Retinal pigment epithelial cell (primary cell): ENCODE measurements around the gene UMOD.

Experiments
- DNase-seq: peaks from one replicate; pipeline ENCODE4 v3.0.0-alpha.2; 2010; ENCODE audit warnings: low read depth
- H3K4me3 ChIP-seq: 2 replicates; pipeline ENCODE4 v1.5.1; 2011; ENCODE audit warnings: mild to moderate bottlenecking, low read length, control low read depth, moderate library complexity
- TF ChIP-seq, protein P1 (sequence below): conservative IDR thresholded peaks from 2 replicates; pipeline ENCODE4 v1.5.1; 2011; ENCODE audit warnings: low read depth, low read length, control low read depth, inconsistent platforms

Gene UMOD

DNA sequence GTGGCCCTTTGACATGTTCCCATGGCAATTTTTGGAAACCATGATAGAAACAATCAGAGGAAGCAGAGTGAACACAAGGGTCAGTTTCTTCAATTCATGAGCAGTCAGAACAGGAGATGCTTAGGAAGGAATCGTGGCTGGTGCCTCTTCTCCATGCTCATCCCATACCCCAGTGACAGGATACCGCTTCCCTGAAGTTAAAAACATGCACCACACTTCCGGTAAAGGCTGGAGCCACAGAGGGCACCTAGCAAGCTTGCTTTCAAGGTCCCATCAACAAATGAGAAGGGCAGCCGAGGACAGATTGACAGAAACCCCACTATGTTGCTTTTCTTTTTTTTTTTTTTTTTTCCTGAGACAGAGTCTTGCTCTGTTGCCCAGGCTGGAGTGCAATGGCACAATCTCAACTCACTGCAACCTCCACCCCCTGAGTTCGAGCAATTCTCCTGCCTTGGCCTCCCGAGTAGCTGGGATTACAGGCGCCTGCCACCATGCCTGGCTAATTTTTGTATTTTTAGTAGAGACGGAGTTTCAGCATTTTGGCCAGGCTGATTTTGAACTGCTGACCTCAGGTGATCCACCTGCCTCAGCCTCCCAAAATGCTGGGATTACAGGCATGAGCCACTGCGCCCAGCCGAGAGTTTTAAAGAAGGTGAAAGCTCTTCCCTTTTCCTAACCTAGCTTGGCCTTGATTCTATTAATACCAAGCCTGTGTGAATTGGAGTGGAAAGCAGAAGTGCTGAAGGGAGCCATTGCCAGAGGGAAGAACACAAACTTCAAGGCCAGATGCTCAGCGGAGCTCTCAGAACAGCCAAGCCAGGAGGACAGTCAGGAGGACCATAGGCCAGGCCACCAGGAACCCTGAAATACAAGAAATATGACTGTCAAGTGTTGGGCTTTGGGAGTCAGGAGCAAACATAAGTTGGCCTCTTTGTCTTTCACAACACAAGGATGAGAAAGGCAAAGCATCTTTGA is 41.8 kb downstream of the UMOD start:
- DNase-seq, result no peak
- H3K4me3 ChIP-seq, result no peak overlapping the region
- TF ChIP-seq, protein P1, sequence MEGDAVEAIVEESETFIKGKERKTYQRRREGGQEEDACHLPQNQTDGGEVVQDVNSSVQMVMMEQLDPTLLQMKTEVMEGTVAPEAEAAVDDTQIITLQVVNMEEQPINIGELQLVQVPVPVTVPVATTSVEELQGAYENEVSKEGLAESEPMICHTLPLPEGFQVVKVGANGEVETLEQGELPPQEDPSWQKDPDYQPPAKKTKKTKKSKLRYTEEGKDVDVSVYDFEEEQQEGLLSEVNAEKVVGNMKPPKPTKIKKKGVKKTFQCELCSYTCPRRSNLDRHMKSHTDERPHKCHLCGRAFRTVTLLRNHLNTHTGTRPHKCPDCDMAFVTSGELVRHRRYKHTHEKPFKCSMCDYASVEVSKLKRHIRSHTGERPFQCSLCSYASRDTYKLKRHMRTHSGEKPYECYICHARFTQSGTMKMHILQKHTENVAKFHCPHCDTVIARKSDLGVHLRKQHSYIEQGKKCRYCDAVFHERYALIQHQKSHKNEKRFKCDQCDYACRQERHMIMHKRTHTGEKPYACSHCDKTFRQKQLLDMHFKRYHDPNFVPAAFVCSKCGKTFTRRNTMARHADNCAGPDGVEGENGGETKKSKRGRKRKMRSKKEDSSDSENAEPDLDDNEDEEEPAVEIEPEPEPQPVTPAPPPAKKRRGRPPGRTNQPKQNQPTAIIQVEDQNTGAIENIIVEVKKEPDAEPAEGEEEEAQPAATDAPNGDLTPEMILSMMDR, result no peak

DNA sequence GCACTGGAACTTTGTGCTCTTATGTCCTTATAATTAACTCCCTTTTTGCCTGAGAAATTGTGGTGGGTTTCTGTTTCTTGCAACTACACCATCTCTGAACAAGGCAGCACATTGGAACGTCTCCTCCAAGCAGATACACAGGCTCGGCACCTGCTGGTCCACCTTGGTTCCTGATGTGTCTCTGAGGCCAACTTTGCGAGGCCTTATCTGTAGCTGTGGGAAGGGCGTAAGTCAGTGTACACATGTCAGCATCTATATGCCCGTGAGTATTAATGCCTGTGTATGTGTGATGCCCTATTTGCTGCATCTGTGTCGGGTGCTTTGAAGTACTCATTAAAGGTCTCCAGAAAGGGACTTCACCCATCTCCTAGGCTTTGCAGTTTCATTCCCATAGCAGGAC is 42.7 kb downstream of the UMOD start:
- H3K4me3 ChIP-seq, result no peak overlapping the region
- DNase-seq, result no peak
- TF ChIP-seq, protein P1, result no peak

DNA sequence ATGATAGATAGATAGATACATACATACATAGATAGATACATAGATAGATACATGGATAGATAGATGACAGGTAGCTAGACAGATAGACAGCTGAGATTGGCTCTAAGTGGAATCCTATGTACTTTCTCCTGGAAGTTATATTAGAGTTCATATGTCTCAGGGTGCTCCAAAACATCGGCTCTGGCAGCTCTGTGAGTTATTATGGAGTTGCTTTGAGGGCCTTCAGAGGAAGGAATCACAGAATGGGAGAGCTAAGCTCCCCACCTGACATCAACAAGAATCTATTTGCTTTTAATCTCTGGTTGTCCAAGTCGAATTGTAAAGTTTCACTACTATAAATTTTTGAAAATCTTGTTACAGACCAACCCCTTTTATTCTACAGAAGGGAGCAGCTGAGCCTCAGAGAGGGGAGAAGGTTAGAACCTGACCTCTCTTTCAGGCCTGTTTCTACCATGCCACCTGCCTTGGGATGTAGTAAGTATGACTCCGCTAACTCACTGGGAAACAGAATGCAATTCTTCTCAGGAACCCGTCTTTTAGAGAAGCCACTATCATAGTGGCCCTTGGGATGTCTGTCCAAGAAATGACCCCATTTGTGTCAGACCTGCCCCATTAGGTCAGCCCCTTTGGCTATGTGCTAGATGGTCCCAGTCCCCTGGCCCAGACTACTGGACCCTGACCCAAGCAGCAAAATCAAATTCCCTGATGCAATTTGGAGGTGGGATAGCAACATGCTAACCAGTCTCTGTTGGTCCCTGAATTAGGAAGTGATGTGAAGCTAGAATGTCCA is 43.5 kb downstream of the UMOD start:
- DNase-seq, result no peak
- no peak overlapping the region for H3K4me3 ChIP-seq
- TF ChIP-seq, protein P1, result no peak

DNA sequence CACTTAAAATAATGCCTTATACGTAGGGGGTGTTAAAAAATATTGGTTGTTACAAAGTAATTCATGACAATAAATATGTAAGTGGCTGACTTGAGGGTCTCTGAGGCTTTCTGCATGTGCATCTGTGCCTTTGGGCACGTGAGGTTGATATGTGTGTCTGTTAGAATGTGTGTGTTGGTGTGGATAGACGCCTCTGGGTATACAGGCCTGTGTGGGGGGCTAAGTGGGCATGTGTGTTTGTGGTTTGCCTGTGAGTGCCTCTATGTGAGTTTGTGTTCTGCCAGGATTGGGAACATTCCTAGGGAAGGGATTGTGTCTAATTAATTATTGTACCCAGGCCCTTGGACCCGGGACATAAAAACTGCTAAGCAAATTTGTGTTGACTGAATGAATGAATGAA is 44.2 kb downstream of the UMOD start:
- TF ChIP-seq, protein P1, result no peak
- DNase-seq, result no peak
- no peak overlapping the region for H3K4me3 ChIP-seq

DNA sequence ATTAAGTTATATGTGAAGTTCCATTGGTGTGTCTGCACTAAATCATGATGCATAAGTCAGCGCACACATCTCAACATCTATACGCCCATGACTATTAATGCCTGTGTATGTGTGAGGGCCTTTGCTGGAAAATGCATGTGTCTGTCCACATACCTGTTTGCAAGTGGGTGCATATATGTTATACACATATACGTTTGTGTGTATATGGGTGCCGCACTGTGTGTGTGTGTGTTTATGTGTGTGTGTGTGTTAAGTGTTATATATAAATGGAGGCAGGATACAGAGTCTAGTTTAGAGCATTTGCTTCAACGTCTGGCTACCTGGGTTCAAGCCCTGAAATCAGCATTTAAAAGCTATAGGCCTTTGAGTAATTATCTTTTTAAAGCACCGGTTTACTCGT is 44.7 kb downstream of the UMOD start:
- TF ChIP-seq, protein P1, result no peak
- no peak overlapping the region for H3K4me3 ChIP-seq
- no peak for DNase-seq

DNA sequence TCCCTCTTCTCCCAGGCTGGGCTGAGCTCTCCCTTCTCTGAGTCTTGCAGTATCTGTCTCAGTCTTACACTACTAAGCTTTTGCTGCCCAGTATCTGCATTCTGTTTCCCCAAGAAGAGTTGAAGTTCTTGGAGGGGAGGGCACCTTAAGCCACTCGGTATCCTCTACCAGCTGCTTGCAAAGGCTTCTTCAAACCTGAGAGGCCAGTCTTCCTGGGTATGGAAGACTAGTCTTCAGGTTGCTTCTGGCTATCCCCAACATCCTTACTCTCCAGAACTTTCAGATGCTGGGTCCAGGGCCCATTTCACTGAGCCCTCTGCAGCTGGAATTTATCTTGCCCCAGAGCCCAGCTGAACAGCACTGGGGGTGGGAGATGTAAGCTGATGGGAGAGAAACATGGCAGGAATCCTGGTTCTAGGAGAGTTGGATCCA is 45.3 kb downstream of the UMOD start:
- TF ChIP-seq, protein P1, result no peak
- no peak for DNase-seq
- H3K4me3 ChIP-seq, result no peak overlapping the region
